Measurements from ENCODE around the gene FAAP20. TPM values are rescaled to one million over a fixed set of nuclear protein-coding genes. Genes with fewer than 3 reads are reported as not detected.

Gene FAAP20
- total and polyA plus RNA-seq, 10 of the 15 experiments (the other 5 are each of a cell fraction or from before 2014, with no cell fraction given): 0.79 to 91.8 (median 20.9) TPM

DNA sequence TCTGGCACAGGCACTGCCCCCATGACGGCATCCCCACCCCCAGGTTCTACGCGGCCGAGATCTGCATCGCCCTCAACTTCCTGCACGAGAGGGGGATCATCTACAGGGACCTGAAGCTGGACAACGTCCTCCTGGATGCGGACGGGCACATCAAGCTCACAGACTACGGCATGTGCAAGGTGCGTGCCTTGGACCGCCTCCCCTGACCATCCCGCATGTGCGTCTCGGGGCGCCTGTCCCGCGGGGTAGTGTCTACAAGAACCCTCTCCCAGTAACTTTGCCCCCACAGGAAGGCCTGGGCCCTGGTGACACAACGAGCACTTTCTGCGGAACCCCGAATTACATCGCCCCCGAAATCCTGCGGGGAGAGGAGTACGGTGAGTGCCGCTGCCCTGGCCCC, 22.6 kb downstream of the FAAP20 start:
- intact Hi-C loops (cut with micrococcal nuclease; ENCODE audit: unreplicated experiment): loop anchor here (5.0 kb wide), 1 partner anchor 210 kb away; no protein-coding TSS in a partner anchor
- BruUV-seq (replicated peaks): no TSS peak
- ChIA-PET RAD21 (ENCODE audit: unreplicated experiment) (no interaction called here), SMC1A (ENCODE audit: uncharacterized antibody, unreplicated experiment) (no interaction called here), CTCF (no interaction called here), POLR2A (no interaction called here)
- Histone ChIP-seq H3K9ac (ENCODE audit: control insufficient read depth, insufficient read depth, low read length) (no peak overlapping the region), H3K79me2 (ENCODE audit: control insufficient read depth, insufficient read depth, low read length) (no peaks in the 10 kb centered on the region), H3K4me3 (no peak overlapping the region), H3K4me2 (ENCODE audit: control insufficient read depth, insufficient read depth) (no peak overlapping the region), H2AFZ (ENCODE audit: control insufficient read depth, low read depth, low read length) (no peak overlapping the region), H3K27ac (ENCODE audit: control insufficient read depth, insufficient read depth) (no peak overlapping the region), H3K27me3 (replicated peaks in 1 of 2; ENCODE audit: control insufficient read depth in 2 of 2, insufficient read depth in 2 of 2, low read length in 1 of 2) (no peaks in the 10 kb centered on the region), H3K36me3 (ENCODE audit: control insufficient read depth in 2 of 2, insufficient read depth in 2 of 2, low read length in 1 of 2) (no peaks in the 10 kb centered on the region), H3K9me3 (replicated peaks; ENCODE audit: control insufficient read depth, insufficient read depth, low read length) (no peaks in the 10 kb centered on the region), H4K20me1 (ENCODE audit: control insufficient read depth, insufficient read depth) (no peaks in the 10 kb centered on the region), H3K4me1 (ENCODE audit: control insufficient read depth, insufficient read depth, low read length) (no peaks in the 10 kb centered on the region)
- in situ Hi-C loops (cut with MboI): no loop called here
- no peak for TF ChIP-seq CHD1 (IDR thresholded peaks at IDR 0.05; ENCODE audit: low read depth, low read length)
- no peak for TF ChIP-seq RBBP5 (conservative IDR thresholded peaks at IDR 0.05)
- TF ChIP-seq ZNF217 (IDR thresholded peaks at IDR 0.05): no peak
- no peak for TF ChIP-seq FOXM1 (IDR thresholded peaks at IDR 0.05; ENCODE audit: low read depth, low read length)
- no peak for TF ChIP-seq CBX5 (IDR thresholded peaks at IDR 0.05; ENCODE audit: low read depth)
- TF ChIP-seq SP1 (IDR thresholded peaks at IDR 0.05; ENCODE audit: low read depth, low read length): no peak
- TF ChIP-seq CHD4 (IDR thresholded peaks at IDR 0.05): no peak
- TF ChIP-seq, protein P1, sequence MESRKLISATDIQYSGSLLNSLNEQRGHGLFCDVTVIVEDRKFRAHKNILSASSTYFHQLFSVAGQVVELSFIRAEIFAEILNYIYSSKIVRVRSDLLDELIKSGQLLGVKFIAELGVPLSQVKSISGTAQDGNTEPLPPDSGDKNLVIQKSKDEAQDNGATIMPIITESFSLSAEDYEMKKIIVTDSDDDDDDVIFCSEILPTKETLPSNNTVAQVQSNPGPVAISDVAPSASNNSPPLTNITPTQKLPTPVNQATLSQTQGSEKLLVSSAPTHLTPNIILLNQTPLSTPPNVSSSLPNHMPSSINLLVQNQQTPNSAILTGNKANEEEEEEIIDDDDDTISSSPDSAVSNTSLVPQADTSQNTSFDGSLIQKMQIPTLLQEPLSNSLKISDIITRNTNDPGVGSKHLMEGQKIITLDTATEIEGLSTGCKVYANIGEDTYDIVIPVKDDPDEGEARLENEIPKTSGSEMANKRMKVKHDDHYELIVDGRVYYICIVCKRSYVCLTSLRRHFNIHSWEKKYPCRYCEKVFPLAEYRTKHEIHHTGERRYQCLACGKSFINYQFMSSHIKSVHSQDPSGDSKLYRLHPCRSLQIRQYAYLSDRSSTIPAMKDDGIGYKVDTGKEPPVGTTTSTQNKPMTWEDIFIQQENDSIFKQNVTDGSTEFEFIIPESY (IDR thresholded peaks at IDR 0.05): no peak
- no peak for TF ChIP-seq TCF3 (IDR thresholded peaks at IDR 0.05; ENCODE audit: borderline replicate concordance, insufficient read depth, low read depth, low read length)
- no peak for TF ChIP-seq TCF12 (IDR thresholded peaks at IDR 0.05; ENCODE audit: low read depth, low read length)
- TF ChIP-seq RAD51 (IDR thresholded peaks at IDR 0.05): no peak
- TF ChIP-seq ZNF207 (IDR thresholded peaks at IDR 0.05; ENCODE audit: borderline replicate concordance): no peak
- DNase-seq (ENCODE audit: low read depth, low spot score) (no peak), ATAC-seq (no peak), FAIRE-seq (no peak)
- 88% methylated on average over 26 of the region's 26 CpGs for WGBS (ENCODE audit: insufficient coverage, insufficient replicate concordance, low lambda C conversion rate, missing lambda C conversion rate)

Data from GM12878 (cell line).